ENCODE data around the gene FGFBP2.

FGFBP2 gene

GRCh38 chr4:15971068-15971801, 8.3 kb upstream of the FGFBP2 start:
- no peak for DNase-seq (ENCODE audit: low read depth)
- TF ChIP-seq, protein P1, sequence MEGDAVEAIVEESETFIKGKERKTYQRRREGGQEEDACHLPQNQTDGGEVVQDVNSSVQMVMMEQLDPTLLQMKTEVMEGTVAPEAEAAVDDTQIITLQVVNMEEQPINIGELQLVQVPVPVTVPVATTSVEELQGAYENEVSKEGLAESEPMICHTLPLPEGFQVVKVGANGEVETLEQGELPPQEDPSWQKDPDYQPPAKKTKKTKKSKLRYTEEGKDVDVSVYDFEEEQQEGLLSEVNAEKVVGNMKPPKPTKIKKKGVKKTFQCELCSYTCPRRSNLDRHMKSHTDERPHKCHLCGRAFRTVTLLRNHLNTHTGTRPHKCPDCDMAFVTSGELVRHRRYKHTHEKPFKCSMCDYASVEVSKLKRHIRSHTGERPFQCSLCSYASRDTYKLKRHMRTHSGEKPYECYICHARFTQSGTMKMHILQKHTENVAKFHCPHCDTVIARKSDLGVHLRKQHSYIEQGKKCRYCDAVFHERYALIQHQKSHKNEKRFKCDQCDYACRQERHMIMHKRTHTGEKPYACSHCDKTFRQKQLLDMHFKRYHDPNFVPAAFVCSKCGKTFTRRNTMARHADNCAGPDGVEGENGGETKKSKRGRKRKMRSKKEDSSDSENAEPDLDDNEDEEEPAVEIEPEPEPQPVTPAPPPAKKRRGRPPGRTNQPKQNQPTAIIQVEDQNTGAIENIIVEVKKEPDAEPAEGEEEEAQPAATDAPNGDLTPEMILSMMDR (IDR thresholded peaks at IDR 0.05; ENCODE audit: low read depth, low read length, missing control alignments) = no peak
- no peak overlapping the region for H3K4me3 ChIP-seq (ENCODE audit: low read depth, low read length)

GRCh38 chr4:15968551-15969300, 5.8 kb upstream of the FGFBP2 start:
- no peak for DNase-seq (ENCODE audit: low read depth)
- H3K4me3 ChIP-seq (ENCODE audit: low read depth, low read length) = no peak overlapping the region
- TF ChIP-seq, protein P1 (IDR thresholded peaks at IDR 0.05; ENCODE audit: low read depth, low read length, missing control alignments) = no peak

GRCh38 chr4:15965325-15965724, 2.4 kb upstream of the FGFBP2 start:
- H3K4me3 ChIP-seq (ENCODE audit: low read depth, low read length) = no peak overlapping the region
- TF ChIP-seq, protein P1 (IDR thresholded peaks at IDR 0.05; ENCODE audit: low read depth, low read length, missing control alignments) = no peak
- DNase-seq (ENCODE audit: low read depth) = no peak

DNA sequence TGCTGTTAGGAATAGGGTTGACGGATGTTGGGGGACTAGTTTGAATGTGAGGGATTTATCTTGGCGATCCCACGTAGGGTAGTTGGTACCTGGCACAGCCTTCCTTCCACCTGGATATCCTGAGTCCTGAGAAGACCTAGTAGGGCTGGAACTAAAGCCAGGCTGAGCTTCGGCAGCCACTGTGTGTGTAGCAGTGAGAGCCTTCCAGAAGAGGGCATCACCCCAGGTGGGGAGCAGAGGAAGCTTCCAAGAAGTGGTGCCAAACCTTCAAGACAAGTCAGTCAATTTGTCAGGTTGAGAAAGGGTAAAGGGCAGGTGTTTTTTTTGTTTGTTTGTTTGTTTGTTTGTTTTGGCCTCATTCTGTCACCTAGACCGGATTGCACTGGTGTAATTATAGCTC, 1.2 kb upstream of the FGFBP2 start:
- no peak overlapping the region for H3K4me3 ChIP-seq (ENCODE audit: low read depth, low read length)
- DNase-seq (ENCODE audit: low read depth) = no peak
- TF ChIP-seq, protein P1 (IDR thresholded peaks at IDR 0.05; ENCODE audit: low read depth, low read length, missing control alignments) = peak; percentile 23

DNA sequence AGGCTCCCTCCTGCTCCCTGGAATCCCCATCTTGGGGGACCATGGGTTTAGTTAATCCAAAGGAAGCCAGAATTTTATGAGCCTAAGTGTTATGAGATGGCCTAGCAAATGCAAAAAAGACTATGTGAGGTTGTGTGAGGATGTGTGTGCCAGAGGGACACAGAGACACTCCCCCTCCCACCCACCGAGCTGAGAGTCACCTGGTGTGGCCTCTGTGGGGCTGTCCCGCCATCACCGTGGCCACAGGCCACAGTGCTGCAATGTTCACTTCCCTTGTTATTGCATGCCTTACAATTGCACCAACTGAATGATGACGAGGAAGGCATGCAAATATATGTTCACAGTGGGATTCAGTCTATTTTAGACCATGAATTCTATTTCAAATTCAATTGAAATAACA, 601 bp upstream of the FGFBP2 start:
- H3K4me3 ChIP-seq (ENCODE audit: low read depth, low read length) = no peak overlapping the region
- TF ChIP-seq, protein P1 (IDR thresholded peaks at IDR 0.05; ENCODE audit: low read depth, low read length, missing control alignments) = no peak
- DNase-seq (ENCODE audit: low read depth) = no peak

- DNase-seq (ENCODE audit: low read depth) = no peak
- TF ChIP-seq, protein P1 (IDR thresholded peaks at IDR 0.05; ENCODE audit: low read depth, low read length, missing control alignments) = no peak
- no peak overlapping the region for H3K4me3 ChIP-seq (ENCODE audit: low read depth, low read length)
Observed at GRCh38 chr4:15961781-15962510, 1.0 kb downstream of the FGFBP2 start.

All from GM12864 (cell line).